ENCODE data around the gene ZBTB32. TPM values are rescaled to one million over a fixed set of nuclear protein-coding genes. Genes with fewer than 3 reads are reported as not detected.

Gene ZBTB32
- total and polyA plus RNA-seq, 7 donors, result 3.1 TPM; not detected in 6

- Histone ChIP-seq H3K4me3 (no peak overlapping the region), H3K9me3 (no peaks in the 10 kb centered on the region), H3K27me3 (no peaks in the 10 kb centered on the region), H3K27ac (no peak overlapping the region), H3K36me3 (peaks cover 80 to 100% (median 97%) of the 10 kb centered on the region in 4 donors), H3K4me1 (no peaks in the 10 kb centered on the region)
- WGBS, 2 donors, result 96% methylated on average over 25 of the region's 25 CpGs
- TF ChIP-seq EP300 (IDR thresholded peaks at IDR 0.05) (no peak), POLR2A (IDR thresholded peaks at IDR 0.05) (no peak), POLR2AphosphoS5 (IDR thresholded peaks at IDR 0.05) (no peak)
- TF ChIP-seq, protein P1, sequence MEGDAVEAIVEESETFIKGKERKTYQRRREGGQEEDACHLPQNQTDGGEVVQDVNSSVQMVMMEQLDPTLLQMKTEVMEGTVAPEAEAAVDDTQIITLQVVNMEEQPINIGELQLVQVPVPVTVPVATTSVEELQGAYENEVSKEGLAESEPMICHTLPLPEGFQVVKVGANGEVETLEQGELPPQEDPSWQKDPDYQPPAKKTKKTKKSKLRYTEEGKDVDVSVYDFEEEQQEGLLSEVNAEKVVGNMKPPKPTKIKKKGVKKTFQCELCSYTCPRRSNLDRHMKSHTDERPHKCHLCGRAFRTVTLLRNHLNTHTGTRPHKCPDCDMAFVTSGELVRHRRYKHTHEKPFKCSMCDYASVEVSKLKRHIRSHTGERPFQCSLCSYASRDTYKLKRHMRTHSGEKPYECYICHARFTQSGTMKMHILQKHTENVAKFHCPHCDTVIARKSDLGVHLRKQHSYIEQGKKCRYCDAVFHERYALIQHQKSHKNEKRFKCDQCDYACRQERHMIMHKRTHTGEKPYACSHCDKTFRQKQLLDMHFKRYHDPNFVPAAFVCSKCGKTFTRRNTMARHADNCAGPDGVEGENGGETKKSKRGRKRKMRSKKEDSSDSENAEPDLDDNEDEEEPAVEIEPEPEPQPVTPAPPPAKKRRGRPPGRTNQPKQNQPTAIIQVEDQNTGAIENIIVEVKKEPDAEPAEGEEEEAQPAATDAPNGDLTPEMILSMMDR (IDR thresholded peaks at IDR 0.05), result no peak
- intact Hi-C loops (cut with DNase I), result no loop called here
- DNase-seq, result peak; percentile 57
These were observed 22.9 kb downstream of the ZBTB32 start for GRCh38 chr19:35727053-35727955.

DNA sequence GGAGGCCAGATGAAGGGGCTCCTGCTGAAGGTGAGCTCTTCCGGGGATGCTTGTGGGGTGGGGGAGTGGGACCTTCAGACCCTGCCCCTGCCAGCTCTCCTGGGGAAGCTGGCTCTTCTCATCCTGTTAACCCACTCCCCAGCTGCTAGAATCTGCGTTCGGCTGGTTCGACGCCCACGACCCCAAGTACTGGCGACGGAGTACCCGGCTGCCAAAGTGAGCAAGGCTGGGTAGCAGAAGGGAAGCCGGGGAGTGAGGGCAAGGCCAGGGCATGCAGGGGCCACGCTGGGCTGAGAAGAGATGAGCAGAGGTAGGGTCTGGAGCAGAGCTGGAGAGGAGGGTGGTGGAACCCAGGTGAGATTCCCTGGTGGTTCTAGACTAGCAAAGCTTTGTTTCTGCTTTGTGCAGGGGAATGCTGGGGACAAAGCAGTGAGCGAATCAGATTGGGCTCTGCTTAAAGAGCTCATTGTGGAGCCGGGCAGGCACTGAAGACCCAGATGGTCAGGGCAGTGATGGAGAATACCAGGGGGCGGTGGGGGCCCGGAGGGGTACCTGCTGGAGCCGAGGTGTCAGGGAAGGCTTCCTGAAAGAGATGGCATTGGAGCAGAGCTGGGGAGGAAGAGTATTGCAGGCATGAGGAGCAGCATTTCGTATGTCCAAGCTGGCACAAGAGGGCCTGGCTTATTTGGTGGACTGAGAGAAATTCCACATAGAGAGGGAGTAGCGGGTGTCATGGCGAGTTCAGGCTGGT is 23.8 kb downstream of the ZBTB32 start:
- Histone ChIP-seq H3K27me3 (no peaks in the 10 kb centered on the region), H3K36me3 (peaks cover 78 to 100% (median 96%) of the 10 kb centered on the region in 4 donors), H3K9me3 (no peaks in the 10 kb centered on the region), H3K4me1 (no peaks in the 10 kb centered on the region), H3K4me3 (no peak overlapping the region), H3K27ac (no peak overlapping the region)
- TF ChIP-seq POLR2A (IDR thresholded peaks at IDR 0.05), result no peak
- no peak for TF ChIP-seq EP300 (IDR thresholded peaks at IDR 0.05)
- TF ChIP-seq POLR2AphosphoS5 (IDR thresholded peaks at IDR 0.05), result no peak
- TF ChIP-seq, protein P1 (IDR thresholded peaks at IDR 0.05), result no peak
- WGBS, 2 donors, result 94 to 95% methylated on average over 19 of the region's 19 CpGs
- no peak for DNase-seq
- intact Hi-C loops (cut with DNase I), result no loop called here

DNA sequence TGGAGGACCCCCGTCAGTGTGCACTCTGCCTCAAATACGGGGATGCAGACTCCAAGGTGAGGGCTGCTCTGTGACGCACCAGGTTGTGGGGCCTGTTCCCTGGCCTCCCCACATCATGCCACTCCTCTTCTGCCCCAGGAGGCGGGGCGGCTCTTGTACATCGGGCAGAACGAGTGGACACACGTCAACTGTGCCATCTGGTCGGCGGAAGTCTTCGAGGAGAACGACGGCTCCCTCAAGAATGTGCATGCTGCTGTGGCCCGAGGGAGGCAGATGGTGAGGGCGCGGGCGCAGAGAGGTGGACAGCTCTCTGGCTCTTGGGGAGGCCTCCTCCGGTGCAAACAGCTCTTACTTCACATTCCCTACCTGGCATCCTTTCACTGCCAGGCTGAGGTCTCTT is 24.7 kb downstream of the ZBTB32 start:
- TF ChIP-seq POLR2A (IDR thresholded peaks at IDR 0.05) (no peak), POLR2AphosphoS5 (IDR thresholded peaks at IDR 0.05) (no peak), EP300 (IDR thresholded peaks at IDR 0.05) (no peak)
- TF ChIP-seq, protein P1 (IDR thresholded peaks at IDR 0.05), result no peak
- Histone ChIP-seq H3K4me1 (no peaks in the 10 kb centered on the region), H3K36me3 (peaks cover 69 to 100% (median 89%) of the 10 kb centered on the region in 4 donors), H3K27ac (no peak overlapping the region), H3K4me3 (no peak overlapping the region), H3K27me3 (no peaks in the 10 kb centered on the region), H3K9me3 (no peaks in the 10 kb centered on the region)
- WGBS, 2 donors, result 92 to 95% methylated on average over 18 of the region's 18 CpGs
- no peak for DNase-seq
- intact Hi-C loops (cut with DNase I), result no loop called here

DNA sequence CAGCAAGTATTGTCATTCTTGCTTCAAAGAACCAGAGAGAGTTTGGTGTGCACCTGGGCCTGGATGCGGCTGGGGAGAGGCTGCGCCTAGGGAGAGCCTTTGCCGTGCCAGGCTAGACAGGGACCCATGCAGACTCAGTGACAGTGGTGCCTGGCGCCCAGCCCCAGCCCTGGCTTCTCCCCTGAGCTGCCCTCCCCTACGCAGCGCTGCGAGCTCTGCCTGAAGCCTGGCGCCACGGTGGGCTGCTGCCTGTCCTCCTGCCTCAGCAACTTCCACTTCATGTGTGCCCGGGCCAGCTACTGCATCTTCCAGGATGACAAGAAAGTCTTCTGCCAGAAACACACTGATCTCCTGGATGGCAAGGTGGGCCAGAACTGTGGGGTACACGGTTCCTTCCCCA is 25.4 kb downstream of the ZBTB32 start:
- no peak for TF ChIP-seq POLR2AphosphoS5 (IDR thresholded peaks at IDR 0.05)
- TF ChIP-seq EP300 (IDR thresholded peaks at IDR 0.05), result no peak
- TF ChIP-seq POLR2A (IDR thresholded peaks at IDR 0.05), result no peak
- TF ChIP-seq, protein P1 (IDR thresholded peaks at IDR 0.05), result no peak
- Histone ChIP-seq H3K9me3 (no peaks in the 10 kb centered on the region), H3K27ac (no peak overlapping the region), H3K4me3 (no peak overlapping the region), H3K4me1 (no peaks in the 10 kb centered on the region), H3K36me3 (peaks cover 62 to 100% (median 84%) of the 10 kb centered on the region in 4 donors), H3K27me3 (no peaks in the 10 kb centered on the region)
- 96% methylated on average over 11 of the region's 11 CpGs for WGBS, 2 donors
- peak; percentile 62 for DNase-seq
- intact Hi-C loops (cut with DNase I), result no loop called here
